Smooth muscle cell of the brain vasculature (primary cell): ENCODE results near the gene LURAP1L.

ENCODE experiments used
- DNase-seq: peaks from one replicate; pipeline ENCODE4 v3.0.0-alpha.2; 2012; ENCODE audit warnings: low read depth, low spot score

LURAP1L gene, protein sequence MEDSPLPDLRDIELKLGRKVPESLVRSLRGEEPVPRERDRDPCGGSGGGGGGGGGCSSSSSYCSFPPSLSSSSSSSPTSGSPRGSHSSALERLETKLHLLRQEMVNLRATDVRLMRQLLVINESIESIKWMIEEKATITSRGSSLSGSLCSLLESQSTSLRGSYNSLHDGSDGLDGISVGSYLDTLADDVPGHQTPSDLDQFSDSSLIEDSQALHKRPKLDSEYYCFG

DNA sequence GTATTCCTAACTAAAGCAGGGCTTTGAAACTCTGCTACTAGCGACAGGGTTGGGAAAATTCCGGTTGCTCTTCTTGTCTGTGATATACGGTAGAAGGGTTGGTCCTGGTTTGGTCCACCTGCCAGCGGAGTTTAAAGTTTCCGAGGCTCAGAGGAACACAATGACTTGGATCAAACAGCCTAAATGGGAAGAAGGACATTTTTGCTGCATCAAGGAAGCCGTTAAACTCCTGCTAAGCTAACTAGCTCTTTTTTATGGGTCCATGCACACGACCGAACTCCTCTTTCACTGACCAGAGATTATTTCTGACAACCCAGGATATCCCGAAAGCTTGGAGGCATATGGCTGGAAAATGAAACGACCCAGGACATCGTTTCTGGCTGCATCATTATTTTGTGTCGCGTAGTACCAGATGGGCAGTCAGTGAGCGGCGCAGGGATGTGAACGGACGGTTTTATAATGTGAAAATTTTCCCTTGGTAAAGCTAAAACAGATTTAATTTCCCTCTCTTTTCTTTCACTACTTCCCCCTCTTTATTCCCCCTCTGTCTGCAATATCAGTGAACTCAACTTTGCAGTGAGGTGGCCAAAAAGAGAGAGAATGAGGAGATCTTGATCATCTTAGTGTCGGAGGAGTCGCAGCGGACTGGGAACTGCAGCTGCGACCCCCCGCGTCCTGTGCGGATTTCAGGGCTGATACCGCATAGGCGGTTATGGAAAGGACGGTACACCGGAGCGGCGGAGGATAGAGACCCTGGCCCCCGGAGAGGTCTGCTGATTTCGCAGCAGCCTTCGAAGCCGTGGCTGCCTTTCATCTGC lies at the start of gene LURAP1L:
LURAP1L (plus strand) TSS at position 160 of the 818 bp plus-strand sequence. CDS start 696 bp downstream, outside the sequence.
- DNase-seq, result no peak

DNA sequence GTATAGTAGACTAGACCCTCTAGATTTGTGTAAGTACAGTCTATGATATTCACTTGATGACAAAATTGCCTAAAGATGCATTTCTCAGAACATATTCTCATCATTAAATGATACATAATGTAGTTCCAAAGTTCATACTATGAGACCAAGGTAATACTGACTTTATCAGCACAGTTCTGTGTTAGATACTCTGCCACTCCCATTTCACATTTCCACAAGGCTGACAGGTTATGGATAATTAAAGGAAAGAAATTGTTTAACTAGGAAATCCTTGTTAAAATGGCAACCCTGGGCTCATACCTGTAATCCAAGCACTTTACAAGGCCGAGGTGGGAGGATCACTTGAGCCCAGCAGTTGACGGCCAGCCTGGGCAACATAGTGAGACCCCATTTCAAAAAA lies 48.0 kb upstream of the LURAP1L start:
- DNase-seq, result no peak

DNA sequence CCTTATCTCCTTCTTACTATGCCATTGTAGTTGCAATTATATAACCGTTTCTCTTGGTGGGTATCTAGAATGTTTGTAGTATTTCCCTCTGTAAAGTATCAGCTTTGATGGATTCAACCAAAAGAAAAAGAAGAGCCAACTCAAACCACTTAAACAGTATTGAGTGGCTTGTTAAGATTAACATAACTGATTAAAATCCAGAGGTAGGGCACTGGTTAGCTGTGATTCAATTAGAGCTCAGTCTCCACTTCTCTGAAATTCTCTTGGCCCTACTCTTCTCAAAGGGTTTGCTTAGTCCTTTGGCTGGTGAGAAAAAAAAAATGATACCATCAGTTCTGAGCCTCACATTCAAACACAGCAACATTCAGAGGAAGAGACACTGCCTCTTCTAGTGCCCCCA lies 44.6 kb upstream of the LURAP1L start:
- DNase-seq, result no peak

DNA sequence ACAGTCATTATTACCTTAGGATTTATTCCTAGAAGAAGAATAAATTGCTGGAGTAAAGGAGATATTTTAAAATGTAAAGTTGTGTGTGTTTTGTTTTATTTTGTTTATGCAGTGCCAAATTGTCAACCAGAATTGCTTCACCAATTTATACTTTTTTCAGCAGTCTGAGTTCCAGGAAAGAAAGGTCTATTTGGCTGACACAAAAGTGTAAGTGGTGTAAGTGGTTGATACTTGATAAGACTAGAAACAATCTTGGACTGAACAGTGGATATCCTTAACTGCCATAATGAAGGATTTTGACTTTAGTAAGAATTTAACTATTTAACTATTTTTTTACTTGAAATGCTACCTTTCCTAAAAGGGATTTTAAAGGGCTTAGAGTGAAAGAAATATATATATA lies 43.9 kb upstream of the LURAP1L start:
- no peak for DNase-seq

DNA sequence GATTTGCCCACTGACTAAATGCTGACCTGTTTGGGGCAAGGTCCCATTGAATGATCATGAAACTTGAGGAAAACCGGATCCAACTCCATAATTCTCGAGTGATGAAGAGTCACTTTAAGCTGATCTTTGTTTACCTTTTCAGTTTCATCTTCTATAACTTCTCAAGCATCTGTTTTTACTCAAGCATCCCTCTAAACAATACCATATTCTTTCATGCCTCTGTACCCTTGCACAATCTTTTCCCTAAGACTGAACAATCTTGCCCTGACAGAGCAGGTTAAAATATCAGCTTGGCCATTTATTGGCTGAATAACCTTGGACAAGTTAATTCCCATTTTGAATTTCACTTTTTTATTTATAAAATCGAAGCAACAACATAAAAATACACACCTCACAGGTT lies 41.8 kb upstream of the LURAP1L start:
- DNase-seq, result no peak

DNA sequence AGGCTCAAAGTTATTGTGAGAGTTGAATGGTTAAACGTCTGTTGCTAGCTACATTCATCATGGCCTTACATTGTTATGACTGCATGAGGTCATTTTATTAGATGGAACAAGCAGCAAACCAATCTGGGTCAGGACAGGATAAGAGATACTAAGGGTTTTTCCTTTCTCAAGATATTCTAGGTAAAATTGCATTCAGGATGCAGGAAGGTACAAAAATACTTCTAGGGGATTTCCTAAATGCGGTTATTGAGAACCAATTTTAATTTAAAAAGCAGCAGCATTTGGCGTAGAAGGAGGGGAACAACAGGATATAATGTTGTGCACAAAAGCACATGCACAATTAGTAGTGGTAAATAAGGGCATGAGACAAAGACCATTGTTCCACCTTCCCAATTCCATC lies 39.2 kb upstream of the LURAP1L start:
- DNase-seq, result no peak

DNA sequence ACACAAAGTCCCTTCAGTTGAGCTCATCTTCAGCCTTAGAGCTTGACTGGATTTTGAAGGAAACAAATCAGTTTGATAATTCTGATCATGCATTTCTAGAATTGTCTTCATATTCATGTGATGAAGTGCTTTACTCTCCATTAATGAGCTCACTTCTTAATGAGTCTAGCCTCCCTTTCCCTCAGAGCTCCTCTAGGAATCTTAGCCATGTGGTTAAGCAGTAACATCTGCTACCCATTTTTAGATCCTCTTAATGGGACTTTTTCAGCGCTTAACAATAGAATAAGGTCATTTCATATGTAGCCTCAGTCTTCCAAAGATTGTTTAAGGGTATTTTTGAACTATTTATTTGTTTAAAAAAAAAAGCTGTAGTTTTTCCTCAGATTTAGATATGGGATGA lies 36.9 kb upstream of the LURAP1L start:
- no peak for DNase-seq

DNA sequence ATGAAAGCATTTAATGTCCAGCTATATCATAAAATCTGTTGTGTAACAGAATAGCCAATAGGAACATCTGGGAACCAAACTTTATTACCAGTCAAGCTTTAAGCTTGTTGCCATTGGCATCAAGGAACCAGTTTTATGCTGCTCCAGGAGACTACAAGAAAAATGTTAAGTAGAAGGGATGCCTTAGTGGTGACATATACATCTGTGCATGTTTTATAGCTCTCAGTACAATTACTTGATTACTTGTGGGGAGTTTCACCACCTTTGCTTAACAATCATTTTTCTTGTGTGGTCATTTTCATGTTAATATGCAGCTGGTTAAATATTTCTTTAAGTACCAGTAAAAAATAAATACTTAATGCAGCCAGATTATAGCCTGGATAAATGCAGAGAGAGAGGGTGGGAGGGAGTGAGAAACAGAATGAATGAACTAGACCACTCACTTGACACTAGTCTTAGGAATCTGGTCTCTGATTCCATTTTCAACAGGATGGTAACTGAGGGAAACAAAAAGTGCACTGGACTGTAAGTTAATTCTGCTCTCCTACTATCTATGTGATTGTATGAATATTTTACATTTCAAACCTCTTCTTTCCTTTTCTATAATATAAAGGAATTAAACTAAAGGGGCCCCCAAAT lies 35.7 kb upstream of the LURAP1L start:
- no peak for DNase-seq

DNA sequence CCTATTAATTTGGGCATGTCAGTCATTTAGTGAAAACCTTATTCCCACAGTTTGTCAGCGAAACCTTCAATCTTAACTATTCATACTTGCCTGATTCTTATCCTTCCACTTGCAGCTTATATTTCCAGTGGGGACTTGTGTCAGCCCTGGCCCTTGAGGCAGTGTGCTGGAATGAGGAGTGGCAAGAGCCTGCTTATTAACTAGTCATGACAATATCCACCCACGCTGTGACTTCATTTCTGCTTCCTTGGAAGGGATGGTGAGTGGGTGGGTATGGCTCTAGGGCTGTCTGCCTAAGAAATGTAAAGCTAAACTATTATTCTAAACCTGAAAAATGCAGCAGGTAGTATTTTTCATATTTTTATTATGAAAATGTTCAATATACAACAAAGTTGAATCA lies 34.0 kb upstream of the LURAP1L start:
- DNase-seq, result no peak

DNA sequence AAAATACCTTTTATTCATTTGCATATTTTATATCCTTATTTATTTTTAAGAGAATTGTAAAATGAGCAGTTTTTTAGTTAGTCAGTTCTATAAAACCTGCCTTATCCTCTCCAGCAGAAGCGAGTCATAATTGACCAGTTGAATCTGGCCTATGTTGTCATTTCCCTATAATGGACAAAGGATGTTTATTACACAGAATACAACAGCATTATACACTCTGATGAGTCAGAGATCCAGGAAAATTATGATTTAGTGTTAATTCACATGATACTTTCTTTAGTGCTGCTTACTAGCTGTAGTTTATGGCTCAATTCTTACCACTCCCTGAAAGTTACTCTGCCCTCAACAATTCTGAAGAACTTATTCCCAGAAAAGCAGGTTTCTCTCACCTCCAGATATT lies 26.8 kb upstream of the LURAP1L start:
- no peak for DNase-seq

DNA sequence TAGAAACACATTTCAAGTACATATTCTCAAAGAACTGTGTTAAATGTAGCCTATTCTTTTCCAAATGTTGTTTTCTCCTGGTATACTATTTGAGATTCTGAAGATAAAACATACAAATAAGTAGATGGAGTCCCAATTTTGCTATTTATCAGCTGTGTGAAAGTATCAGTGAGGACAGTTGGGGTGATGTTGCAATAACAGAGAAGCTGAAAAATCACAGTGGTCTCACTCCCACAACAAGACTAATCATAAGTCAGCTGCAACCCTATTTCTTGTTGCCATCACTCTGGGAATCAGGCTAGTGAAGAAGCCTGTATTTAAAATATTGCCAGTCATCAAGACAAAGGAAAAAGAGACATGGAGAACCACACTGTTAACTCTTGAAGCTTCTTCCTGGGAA lies 25.9 kb upstream of the LURAP1L start:
- no peak for DNase-seq

DNA sequence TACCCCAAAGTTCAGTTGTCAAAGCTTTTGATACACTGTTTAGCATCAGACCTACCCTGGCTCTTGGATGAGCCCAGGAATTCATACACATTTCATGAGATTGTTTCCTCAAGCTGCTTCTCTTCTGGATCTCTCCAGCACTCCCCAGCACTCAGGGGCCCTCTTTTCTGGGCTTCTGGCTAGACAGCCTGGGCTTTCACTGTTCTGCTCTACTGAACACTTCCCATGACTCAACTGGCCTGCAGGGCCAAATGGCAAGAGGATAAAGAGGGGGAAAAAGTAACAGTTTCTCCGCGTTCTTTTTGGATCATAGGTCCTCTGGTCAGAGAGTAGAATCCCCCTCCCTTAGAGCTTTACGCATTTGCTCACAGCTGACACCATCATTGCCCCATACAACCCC lies 20.9 kb upstream of the LURAP1L start:
- DNase-seq, result no peak

DNA sequence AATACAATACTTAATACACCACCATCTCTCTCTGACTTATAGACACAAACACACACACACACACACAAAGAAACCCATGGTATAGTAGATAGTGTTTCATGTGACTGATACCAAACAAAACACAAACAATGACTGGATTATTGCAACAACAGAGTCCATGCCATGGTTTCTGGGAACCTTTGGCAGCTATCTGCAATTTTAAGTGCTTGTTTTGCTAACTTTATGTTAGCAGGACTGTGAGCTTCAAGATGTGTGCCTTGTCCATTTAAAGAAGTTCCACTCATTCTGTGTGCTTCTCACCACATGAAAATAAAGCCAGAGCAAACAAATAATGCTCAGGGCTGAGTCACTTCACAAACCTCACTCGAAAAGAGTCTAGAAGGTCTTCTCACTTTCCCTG lies 15.1 kb upstream of the LURAP1L start:
- no peak for DNase-seq

DNA sequence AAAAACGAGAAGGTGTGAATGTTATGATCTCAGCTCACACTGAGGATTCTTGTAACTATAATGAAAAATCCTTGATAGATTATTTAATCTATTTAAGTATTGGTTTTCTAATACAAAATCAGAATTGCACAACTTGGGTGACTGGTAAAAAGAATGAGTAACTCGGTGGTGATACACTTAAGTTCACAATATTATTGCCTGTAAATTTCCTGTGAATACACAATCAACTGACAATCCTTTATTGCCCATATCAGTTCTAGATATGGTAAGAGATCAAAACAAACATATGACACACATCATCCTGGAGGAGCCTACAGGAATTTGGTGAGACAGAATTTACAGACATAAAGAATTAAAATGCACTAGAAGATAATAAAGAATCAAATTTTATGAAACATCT lies 14.1 kb upstream of the LURAP1L start:
- DNase-seq, result no peak

DNA sequence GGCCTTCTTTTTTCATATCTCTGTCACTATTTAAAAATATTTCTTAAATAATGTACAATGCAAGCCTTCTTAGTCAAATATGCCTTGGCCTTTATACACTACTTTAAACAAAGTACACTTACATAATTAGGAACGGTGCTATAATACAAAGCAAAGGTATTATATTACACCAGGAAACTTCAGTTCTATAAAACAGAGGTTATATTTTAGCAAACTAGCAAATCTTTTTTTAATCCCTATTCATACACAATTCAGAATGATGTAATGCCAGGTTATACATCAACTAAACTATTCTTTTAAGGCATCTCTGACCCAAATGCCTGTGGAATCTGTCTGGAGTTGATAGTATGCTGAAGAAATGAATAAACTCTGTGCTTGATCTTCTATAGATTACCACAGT lies 10.7 kb upstream of the LURAP1L start:
- DNase-seq, result no peak

DNA sequence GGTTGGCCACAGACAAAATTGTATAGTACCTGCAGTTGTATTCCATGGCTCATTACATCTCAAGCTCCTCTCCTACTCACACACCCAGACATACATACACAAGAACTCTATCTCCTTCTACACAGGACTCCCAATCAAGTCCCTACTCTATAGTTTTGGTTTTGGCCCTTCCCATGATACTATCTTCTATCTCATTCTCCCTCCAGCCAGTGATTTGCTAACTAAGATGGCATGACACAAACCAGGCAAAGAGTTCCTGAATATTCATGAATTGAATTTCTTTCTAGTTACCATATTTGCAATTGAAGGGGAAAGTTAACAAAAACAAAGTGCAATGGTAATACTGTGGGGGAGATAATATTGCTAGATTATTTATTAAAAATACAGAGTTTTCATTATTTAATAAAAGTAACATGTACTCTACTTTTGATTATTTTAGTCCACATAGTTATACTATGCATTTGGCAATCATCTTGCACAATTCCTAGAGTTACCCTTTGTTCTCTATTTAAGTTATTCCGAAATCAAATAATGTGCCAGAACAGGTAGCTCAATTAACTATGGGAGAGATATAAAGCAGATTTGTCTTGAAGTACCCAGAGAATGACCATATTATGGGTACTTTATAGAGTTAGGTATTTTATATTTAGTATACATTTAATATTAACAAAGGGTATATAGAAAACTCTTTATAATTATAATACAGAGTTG lies 9.6 kb upstream of the LURAP1L start:
- DNase-seq, result no peak

DNA sequence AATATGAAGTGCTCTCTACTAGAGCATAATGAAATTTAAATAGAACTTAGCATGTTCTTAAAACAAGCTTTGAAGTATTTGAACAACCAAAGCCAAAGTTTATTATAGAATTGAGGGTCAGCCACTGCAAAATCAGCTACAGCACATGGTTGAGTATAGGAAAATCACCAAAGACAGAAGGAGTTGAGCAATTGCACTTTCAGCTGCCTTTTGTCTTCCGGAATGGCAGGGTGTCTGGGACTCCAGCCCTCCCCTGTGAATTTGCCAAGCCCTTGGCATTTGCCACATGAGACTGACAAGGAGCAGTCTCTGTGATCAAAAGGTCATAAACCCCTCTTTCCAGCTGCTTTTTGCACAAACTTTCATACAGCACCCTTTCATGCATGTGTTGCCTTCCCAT lies 8.5 kb upstream of the LURAP1L start:
- DNase-seq, result no peak

DNA sequence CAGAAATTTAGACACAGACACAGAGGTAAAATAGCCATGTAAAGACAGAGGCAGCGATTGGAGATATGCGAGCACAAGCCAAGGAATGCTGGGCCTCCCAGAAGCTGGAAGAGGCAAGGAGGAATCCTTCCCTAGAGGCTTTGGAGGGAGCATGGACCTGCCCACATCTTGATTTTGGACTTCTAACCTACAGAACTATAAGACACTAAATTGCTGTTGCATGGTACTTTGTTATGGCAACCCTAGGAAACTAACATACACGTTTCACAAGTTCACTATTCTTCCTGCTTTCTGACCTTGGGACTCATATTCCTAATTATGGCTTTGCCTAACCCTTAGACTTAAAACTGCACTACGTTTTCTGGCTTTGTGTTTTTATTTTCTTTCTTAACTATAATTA lies 4.6 kb upstream of the LURAP1L start:
- DNase-seq, result no peak

DNA sequence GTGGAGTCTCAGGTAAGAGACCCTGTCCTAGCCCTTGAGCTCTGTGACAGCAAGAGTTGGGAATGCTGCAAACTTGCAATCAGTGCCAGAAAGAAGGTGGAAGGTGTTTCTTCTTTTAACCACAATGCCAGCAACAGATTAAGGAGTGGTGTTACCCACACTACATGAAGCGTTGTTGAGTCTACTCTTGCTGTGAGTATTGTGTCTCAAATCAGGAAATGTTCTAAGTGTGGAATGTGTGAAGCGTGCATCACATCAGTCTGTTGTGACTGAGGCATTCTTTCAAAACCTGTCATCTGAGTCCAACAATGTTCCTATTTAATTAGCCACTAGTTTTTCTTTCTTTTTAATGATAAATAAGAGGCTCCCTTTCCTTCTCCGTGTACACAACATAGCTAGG lies 2.9 kb upstream of the LURAP1L start:
- no peak for DNase-seq

DNA sequence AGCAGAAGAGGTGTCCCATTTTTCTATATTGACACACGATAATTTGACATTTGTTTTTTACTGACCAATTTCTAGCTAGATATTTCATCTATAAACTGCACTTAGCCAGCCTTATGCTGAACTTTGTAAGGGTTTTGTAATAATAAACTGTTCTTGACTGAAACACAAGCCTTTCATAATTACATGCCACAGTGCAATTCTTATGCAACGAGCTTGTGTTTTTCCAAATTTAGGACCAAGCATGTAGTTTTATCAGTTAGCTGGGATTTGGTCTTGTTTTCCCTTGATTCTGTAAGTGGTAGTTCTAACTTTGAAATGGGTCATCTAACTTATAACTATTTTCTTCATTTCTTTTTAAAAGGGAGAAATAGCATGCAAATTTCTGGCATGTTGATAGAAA lies 1.3 kb upstream of the LURAP1L start:
- no peak for DNase-seq

DNA sequence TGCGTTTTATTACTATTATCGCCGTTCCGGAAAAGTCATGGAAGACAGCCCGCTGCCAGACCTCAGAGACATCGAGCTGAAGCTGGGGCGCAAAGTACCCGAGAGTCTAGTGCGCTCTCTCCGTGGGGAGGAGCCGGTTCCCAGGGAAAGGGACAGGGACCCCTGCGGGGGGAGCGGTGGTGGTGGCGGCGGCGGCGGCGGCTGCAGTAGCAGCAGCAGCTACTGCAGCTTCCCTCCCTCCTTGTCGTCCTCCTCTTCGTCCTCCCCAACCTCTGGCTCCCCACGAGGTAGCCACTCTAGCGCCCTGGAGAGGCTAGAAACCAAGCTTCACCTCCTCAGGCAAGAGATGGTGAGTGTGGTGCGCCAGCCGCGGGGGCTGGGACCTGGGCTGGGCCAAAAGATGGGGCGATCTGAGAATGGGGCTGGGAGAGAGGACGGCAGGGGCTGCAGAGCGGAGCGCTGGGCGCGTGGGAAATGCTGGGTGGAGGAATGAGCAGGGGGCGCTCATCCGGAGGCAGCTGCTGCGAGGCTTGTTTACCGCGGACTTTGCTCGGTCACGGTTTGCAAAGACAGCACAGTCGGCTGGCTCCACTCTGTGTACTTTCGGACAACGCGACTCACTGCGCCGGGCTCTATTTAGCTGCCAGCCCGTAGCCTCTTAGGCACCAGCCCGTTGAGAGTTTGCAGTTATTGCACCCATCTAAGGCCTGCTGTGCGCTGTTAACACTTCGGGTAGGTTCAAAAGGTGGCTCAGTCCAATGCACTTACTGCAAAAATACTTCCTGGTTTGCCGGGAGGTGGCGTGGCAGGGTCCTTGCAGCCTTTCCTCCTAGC lies 1.1 kb downstream of the LURAP1L start:
- no peak for DNase-seq
